Fibroblast of pulmonary artery (primary cell): ENCODE measurements around the gene DLG4.

Source experiments
- DNase-seq: peaks from one replicate; pipeline ENCODE4 v3.0.0-alpha.2; 2010; ENCODE audit warnings: low read depth
- H3K4me3 ChIP-seq: replicated peaks from 2 replicates; pipeline ENCODE4 v1.5.1; 2011; ENCODE audit warnings: low read depth, mild to moderate bottlenecking, control low read depth, low read length, moderate library complexity
- TF ChIP-seq, protein P1 (sequence below): IDR thresholded peaks from 2 replicates; pipeline ENCODE4 v1.5.1; 2011; ENCODE audit warnings: mild to moderate bottlenecking, control low read depth, low read length, inconsistent platforms; ENCODE audit errors: missing control alignments

DLG4 gene

DNA sequence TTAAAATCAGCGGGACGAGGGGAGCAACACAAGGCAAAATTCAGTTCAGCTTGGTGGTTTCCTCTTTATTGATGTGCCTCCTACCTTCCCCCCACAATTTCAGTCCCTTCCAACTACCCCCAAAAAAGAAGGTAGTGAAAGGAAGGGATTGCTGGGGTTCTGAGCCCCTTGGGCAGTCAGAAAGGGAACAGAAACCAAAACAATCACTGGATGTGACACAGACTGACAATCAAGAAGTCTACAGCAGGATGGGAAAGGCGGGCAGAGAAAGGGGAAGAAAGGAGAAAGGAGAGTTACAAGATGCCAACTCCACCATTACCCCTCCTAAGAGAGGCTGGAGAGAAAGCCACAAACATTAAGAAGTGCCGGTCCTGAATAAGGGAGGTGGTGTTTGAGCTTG, 20.7 kb upstream of the DLG4 start:
- TF ChIP-seq, protein P1, sequence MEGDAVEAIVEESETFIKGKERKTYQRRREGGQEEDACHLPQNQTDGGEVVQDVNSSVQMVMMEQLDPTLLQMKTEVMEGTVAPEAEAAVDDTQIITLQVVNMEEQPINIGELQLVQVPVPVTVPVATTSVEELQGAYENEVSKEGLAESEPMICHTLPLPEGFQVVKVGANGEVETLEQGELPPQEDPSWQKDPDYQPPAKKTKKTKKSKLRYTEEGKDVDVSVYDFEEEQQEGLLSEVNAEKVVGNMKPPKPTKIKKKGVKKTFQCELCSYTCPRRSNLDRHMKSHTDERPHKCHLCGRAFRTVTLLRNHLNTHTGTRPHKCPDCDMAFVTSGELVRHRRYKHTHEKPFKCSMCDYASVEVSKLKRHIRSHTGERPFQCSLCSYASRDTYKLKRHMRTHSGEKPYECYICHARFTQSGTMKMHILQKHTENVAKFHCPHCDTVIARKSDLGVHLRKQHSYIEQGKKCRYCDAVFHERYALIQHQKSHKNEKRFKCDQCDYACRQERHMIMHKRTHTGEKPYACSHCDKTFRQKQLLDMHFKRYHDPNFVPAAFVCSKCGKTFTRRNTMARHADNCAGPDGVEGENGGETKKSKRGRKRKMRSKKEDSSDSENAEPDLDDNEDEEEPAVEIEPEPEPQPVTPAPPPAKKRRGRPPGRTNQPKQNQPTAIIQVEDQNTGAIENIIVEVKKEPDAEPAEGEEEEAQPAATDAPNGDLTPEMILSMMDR: no peak
- DNase-seq: no peak
- peak overlapping the region; percentile 81 for H3K4me3 ChIP-seq

DNA sequence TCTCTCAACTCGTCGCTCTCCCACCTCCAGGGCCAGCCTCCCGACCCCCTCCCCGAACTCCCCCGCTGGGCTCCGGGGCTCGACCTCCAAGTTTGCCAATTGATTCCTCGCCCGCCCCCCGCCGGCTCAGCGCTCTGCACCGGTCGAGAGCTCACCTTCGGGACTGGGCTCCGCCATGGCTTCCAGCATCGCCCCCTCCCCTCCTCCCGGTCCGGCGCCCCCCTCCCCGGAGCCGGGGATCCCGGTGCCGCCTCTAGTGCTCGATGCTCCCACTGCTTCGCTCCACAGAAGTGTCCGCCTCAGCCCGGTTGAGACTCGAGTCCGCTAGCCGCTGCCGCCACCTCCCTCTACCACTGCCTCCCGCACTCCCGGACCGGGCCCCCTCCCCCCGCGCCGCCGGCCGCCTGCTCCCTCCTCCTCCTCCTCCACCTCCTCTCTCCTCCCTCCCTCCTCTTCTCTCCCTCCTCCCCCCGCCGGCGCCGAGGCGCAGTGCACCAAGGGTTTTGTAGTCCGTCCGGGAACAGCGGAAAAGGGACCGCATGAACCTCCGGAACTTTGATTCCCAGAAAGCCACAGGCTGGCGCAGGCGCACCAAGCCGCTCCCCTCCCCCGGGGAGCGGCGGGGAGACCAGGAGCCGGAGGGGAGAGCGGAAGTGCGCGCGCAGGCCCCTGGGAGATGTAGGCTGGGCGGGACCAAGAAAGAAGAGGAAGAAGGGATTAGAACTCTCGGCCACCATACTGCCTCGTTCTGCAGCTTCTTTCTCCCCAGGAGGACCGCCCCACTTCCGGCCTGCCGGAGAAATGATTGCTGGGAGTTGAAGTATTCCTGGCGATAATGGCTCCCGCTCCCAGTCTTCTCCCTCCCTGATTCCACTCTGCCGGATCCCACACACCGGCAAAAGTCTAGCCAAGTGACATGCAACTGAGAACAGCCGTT, 19.7 kb upstream of the DLG4 start, which contains the start of gene PHF23:
PHF23 (minus strand) TSS at position 367 of the 937 bp plus-strand sequence; CDS start at position 189, 178 bp downstream.
- DNase-seq: peak; percentile 99
- TF ChIP-seq, protein P1: no peak
- peak within 1 kb of the TSS; percentile 81 for H3K4me3 ChIP-seq

DNA sequence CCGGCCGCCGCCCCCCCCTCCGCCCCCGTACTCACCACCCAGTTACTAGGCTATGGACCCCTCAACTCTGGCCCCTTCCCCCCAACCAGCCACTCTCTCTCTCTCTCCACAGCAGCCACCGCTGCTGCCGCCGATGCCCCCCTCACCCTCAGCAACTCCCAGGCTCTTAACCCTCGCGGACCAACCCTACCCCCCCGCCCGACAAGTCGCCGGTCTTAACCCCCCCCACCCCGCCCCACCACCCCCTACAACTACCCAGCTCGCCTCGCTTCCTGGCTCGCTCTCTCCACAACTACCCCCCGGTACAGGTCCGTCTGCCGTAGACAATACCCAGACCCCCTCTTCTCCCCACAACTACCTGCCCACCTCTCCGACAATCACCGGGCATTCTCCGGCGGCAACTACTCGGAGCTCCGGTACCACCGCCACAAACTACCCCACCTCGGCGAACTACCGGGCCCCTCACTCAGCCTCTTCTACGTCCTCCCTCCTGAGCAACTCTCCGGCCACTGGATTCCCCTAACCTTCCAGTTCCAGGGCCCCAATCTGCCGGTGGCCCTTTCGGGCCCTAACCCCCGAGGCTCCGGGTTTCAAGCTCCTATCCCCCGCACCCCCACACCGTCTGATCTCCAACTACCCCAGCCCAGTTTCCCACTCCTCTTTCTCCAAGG, 18.9 kb upstream of the DLG4 start:
- TF ChIP-seq, protein P1: no peak
- H3K4me3 ChIP-seq: peak overlapping the region; percentile 71
- DNase-seq: no peak

DNA sequence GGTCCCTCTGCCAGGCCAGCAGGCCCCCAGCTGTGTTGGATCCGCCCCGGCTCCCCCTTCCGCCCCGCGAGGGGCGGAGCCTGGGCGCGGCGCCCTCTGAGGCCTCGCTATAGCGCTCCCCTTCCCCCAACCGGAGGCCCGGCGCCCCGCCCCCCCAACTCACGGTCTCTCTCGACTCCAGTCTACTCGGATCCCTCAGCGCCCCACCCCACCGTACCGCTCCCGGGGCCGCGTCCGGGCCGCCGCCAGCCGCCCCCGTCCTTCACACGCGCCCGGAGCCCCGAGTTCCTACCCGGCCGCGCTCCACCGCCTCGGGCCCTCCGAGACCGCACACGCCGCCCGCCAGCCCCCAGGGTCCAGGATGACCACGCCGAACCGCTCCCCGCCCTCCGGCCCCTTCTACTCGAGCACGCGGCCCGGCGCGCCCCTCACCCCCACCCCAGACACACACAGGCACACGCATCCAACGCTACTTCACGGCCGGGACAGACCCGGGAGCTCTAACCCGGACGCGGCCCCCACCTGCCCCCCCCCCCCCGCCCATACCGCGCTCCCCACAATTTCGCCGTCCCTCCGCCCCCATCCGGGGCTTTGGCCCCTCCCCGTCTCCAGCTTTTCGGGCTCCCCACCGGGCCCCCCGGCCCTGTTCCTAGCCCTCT, 18.3 kb upstream of the DLG4 start:
- TF ChIP-seq, protein P1: no peak
- DNase-seq: peak; percentile 67
- peak overlapping the region; percentile 71 for H3K4me3 ChIP-seq

DNA sequence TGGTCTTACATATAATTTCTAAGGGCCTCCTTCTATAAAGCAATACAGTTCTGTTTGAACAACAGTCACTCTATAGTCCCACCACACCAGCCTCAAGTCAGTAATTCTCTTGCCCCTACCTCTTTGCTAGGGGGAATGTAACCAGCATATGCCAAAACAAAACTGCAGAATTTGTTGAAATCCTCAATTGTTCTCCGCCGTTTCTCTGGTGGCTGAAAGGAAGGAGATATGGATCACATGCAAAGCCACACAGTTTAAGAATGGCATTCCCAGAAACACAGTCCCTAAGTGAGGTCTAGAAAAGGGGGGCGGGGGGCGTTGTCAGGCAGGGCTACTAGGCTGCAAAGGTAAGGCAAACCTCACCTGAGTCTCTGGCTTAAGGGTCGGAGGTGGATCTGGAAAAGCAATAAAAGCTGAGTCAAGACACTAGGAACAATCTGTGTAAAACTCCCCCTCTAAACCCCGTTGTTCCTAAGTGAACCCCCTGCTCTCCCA, 17.7 kb upstream of the DLG4 start:
- peak overlapping the region; percentile 71 for H3K4me3 ChIP-seq
- TF ChIP-seq, protein P1: no peak
- DNase-seq: no peak

DNA sequence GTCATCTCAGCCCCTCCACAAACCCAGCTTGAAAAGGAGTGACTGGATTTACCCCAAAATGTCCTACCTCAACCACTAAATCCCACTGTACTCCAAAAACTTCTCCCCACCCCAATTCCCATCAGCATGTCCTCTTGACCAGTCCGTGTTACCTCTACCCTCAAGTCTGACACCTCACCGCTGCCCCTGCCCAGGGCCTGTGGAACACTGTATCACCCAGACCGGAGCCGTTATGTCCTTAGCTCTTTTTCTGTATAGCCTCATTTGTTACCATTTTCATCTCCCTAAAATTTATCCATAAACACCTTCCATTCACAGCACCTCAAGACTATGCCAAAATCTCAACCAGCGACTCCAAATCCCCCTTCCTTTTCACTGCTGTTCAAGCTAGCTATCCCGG, 17.2 kb upstream of the DLG4 start:
- peak overlapping the region; percentile 71 for H3K4me3 ChIP-seq
- no peak for DNase-seq
- TF ChIP-seq, protein P1: no peak
